GM19099 (cell line): ENCODE results near the gene CYS1.

ENCODE experiments used
- POLR2A ChIP-seq: IDR thresholded peaks from 3 replicates; pipeline ENCODE4 v1.6.1; 2011; ENCODE audit warnings: low read depth; ENCODE audit not compliant: insufficient read length; ENCODE audit errors: extremely low read depth

The CYS1 gene

GRCh38 chr2:10035053-10035422 lies 45.2 kb downstream of the CYS1 start:
- no peak for TF ChIP-seq POLR2A

GRCh38 chr2:10034333-10035052 lies 45.7 kb downstream of the CYS1 start:
- TF ChIP-seq POLR2A: no peak

- TF ChIP-seq POLR2A: no peak
Measured at GRCh38 chr2:10033251-10034006, 46.8 kb downstream of the CYS1 start.

DNA sequence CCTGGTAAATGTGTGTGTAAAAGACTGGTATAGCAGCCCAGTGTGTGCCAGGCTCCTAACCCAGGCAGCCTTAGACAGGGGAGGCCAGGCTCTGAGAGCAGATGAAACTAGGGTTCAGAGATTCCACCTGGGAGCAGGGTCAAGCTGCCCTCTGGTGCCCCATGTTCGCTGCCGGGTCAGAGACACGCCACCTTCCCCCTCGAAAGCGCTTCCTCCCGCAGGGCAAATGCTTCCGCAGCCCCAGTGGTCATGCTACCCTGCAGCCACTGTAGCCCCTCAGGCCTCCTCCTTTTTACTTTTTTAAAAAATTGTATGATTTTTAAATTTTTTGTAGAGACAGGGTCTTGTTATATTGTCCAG lies 47.5 kb downstream of the CYS1 start:
- TF ChIP-seq POLR2A: no peak

DNA sequence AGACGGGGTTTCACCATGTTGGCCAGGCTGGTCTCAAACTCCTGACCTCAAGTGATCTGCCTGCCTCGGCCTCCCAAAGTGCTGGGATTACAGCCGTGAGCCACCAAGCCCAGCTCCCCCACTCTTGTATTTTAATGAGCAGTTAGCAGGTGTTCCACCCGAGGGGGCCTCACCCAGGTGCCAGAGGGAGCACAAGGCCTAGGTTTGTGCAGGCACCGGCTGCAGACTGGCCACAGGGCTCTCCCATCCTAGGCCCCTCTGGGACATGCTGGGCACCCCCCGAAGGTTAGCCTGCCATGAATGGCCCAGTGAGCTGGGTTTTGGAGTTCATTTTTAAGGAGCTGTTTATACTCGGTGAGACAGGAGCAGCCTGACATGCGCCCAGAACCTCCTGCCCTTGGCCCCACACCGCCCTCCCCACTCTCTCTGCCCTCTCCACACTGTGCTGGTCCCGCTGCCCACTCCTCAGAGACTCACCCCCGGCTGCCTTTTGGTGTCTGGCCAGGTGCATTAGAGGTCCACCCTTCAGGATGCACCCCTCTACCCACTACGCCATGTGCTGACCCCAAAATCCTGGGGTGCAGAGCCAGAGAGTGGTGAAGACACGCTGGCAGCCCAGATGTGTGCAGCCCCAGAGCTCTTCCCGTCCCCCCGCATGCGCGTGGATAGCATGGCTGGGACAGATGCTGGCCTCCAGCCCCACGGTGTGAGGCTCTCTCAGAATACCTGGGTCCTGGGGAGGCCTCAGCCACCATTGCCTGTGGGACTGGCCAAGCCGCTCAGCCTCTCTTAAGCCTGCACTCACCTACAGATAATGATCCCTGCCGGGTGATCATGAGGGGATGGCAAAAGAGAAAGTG lies 48.1 kb downstream of the CYS1 start:
- TF ChIP-seq POLR2A: no peak

- TF ChIP-seq POLR2A: no peak
Measured at GRCh38 chr2:10030311-10030736, 49.9 kb downstream of the CYS1 start.

GRCh38 chr2:10029875-10030223 lies 50.4 kb downstream of the CYS1 start:
- no peak for TF ChIP-seq POLR2A

GRCh38 chr2:10028988-10029874 lies 51.0 kb downstream of the CYS1 start:
- no peak for TF ChIP-seq POLR2A

GRCh38 chr2:10028407-10028987 lies 51.7 kb downstream of the CYS1 start:
- no peak for TF ChIP-seq POLR2A

DNA sequence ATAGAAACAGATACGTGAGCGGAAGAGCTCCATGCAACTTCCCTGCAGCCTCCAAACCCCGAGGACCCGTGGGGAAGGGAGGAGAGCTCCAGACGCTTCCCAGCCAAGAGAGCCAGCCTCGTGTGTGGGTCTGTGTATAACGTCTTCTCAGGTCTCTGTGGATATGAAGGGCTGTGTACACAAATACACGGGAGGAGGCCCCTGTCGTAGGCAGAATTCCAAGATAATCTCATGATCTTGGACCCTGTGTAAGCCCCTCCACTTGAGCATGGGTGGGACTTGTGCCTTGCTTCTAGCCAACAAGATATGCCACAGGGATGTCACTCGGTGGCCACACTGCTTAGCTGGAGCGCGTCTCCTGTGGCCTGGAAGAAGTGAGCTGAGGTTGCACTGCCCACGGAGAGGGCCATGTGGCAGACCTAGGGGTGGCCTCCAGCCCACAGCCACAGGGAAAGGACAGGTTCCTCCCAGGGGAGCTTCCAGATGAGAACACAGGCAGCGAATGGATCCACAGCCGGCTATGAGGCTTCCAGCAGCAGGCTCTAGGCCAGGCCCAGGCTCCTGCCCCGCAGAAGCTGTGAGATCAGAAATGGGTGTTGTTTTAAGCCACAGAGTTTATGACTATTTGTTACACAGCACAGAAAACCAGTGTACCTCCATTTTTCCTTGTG lies 52.4 kb downstream of the CYS1 start:
- TF ChIP-seq POLR2A: no peak

DNA sequence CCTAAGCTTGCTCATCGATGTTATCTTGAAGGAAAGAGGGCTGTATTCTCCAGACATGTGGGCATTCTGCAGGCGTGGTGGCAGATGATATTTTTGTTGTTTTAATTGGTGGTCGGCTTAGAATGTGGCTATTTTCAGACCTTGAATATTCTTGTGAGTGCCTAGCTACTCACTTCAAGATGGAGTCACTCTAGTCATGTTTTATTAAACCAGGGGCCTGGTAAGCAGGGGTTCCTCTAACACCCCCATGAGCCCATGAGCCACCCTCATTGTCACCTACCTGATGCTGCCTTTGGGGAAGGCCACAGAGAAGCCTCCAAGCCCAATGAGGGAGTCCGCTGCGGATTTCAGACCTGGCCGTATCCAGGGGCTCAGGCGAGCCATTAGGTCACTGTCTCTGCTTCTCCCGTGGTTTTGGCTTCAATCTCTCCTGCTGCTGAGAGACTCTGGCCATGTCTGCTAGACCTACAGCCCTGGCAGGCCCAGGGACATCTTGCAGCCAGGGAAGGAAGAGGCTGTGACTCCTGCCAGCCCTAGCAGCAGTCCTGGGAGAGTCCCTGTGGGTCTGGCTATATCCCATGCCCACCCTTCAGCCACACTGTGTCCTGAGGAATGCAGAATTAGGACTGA lies 53.2 kb downstream of the CYS1 start:
- no peak for TF ChIP-seq POLR2A

GRCh38 chr2:10022966-10023662 lies 57.1 kb downstream of the CYS1 start:
- TF ChIP-seq POLR2A: no peak

- no peak for TF ChIP-seq POLR2A
Measured at GRCh38 chr2:10022445-10022844, 57.8 kb downstream of the CYS1 start.
